PC-3 (cell line): ENCODE results near the gene ENO3.

ENCODE experiments used
- CTCF ChIP-seq: fragments of 300-600 bp; sonication (generic); conservative IDR thresholded peaks from 2 replicates; pipeline ENCODE4 v1.5.1; 2017; ENCODE audit warnings: antibody characterized with exemption, low read depth, mild to moderate bottlenecking, low read length
- EZH2 ChIP-seq: fragments of 300-600 bp; sonication (generic); IDR thresholded peaks from one replicate; pipeline ENCODE4 v1.6.1; 2017; ENCODE audit warnings: antibody characterized with exemption, mild to moderate bottlenecking, low read length; ENCODE audit not compliant: unreplicated experiment
- EZH2phosphoT487 ChIP-seq: fragments of 300-600 bp; sonication (generic); IDR thresholded peaks from 2 replicates; pipeline ENCODE4 v1.6.1; 2018; ENCODE audit warnings: mild to moderate bottlenecking, antibody characterized with exemption, low read length, borderline replicate concordance

- TF ChIP-seq CTCF, result no peak
- no peak for TF ChIP-seq EZH2
- TF ChIP-seq EZH2phosphoT487, result no peak
Observed at GRCh38 chr17:4941319-4941610, 9.7 kb upstream of the ENO3 start.
